GM21717 (cell line): Measurements from ENCODE around the gene DPP6.

Experiments used
- ATAC-seq: cut with Tn5 transposase; IDR thresholded peaks from one replicate; pipeline ENCODE4 v1.9.1; 2021; ENCODE audit warnings: mild to moderate bottlenecking, moderate library complexity; ENCODE audit not compliant: unreplicated experiment

Gene DPP6

DNA sequence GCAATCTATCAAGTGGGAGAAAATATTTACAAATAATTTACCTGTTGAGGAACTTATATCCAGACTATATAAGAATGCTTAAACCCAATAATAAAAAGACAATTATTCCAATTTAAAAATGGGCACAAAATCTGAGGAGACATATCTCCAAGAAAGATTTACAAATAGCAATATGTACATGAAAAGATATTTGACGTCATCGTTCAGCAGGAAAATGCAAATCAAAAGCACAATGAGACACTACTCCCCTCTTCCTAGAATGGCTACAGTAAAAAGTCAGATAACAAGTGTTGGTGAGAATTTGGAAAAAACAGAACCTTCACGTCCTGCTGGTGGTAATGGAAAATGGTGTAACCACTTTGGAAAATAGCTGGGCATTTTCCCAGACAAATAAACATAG is 457.0 kb downstream of the DPP6 start:
- ATAC-seq: no peak

DNA sequence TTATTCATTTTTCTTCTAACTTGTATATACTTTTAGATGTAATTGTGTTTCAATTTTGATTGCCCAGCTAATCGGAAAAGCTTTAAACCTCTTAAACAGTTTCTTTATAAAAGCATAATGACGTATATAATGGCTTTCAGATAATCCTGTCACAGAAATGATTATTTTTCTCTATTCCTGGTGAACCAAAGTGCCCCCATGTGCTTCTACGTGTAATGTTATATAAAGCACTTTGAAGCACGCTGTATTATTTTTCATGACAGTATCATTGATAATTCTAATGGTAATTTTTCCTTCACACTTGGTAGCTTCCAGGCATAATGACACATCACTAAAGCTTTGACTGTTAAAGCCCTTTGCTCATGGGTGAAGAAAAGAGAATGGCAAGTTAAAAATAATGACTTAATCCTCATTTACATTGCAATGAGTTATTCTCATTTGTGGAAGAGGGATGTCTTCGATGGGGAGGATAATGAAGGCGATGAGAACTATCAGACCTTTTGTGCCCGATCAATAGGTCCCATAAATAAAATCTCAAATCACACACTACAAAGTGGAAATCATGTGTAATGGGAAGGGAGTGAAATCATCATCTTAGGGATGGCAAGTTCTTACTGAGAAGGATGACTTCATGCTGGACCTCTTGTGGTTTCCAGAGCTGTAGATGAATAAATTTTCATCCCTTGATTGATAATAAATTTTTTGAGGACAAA is 460.1 kb downstream of the DPP6 start:
- no peak for ATAC-seq

DNA sequence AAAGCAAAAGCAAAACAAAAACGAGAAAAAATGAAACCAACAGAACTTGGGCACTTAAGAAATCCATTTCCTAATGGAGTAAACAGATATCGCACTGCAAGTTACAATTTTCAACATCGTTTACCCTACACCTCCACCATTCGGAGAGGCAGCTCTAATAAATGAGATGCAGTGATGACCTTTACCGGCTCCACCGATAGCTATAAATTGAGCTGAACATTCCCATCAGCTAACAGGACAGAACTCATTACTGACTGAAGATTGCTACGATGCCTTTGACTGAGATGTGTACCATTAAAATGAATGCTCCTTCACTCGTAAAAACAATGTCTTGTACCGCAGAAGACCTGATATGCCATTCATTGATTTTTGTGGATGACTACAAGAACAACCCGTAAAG is 465.6 kb downstream of the DPP6 start:
- ATAC-seq: no peak

DNA sequence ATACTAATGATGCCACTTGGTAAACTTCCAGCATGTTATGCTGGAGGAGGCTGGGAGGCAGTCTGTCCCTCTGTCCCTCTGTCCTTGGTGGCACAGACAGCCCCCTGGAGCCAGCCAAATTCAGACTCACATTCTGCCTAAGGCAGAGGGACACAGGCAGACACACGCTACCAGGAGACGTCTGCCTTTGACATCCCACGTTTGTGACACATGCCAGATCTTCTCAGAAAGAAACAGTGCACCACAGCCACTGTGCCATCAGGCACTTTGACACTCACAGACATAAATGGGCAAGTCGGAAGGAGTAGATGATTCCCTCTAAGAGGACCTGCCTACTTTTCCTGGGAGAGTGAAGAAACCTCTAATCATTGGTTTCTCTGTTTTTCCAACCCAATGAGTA is 467.0 kb downstream of the DPP6 start:
- ATAC-seq: no peak

DNA sequence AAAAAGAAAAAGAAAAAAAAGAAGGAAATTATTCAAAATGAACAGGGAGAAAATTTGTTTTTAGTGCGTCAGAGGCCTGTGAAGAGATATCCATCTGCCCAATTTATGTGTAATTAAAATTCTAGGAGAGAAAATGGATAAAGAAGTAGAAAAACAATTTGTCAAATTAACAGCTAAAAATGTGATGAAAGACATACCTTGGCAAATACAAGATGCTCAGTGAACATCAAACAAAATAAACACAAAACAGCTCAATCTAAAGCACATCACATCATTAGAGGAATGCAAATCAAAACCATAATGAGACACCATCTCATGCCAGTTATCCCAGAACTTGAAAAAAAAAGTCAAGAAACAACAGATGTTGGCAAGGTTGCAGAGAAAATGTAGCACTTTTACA is 477.9 kb downstream of the DPP6 start:
- ATAC-seq: no peak

DNA sequence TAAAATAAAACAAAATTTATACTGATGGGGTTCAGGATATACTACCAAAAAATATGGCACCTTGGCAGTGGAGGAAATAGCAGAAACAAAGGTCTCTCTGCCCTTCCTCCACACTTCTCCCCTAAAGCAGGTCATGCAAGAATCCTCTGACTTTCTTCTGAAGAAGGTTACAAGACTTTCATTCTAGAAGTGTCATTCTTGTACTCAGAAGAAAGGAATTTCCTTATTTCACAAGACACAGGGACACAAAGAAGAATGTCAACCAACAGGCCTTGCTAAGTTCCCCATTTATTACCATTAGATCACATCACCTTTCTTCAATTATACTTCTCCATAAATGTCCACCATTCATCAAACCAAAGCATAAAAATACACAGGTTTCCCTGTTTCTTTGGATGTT is 480.6 kb downstream of the DPP6 start:
- no peak for ATAC-seq

DNA sequence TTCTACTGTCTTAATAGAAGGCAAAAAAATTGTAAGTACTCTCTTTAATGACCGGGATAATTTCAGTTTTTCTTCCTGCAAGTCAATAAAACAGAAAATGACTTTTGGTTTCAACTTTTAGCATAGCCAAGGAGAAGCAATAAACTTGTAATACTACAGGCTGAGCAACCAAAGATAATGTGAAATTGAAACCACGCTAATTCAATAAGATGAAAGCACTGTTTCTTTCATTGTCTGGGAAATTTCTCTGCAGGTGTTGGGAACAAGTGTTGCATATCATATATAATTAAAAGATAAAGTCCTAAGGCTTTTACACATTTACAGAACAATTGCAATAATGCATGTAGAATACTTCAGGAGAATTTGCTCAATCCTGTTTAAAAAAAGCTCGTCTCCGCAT is 488.4 kb downstream of the DPP6 start:
- ATAC-seq: no peak

DNA sequence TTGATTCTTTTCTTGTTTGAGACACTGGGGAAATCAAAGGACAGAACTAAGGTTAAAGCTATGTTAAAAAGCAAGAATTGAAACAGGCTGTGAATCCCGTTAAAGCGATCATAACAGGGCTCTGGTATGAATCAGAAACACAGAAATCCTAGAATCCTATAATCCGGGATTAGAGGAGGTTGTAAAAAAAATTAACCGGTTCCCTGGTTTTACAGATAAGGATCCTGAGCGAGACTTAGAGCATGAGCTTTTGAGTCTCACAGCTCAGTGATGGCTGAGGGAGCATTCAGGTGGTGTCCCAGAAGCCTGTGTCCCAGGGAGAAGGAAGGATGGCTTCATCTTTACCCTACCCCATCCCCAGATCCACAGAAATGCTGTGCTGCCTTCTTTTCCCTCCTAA is 489.4 kb downstream of the DPP6 start:
- ATAC-seq: no peak

DNA sequence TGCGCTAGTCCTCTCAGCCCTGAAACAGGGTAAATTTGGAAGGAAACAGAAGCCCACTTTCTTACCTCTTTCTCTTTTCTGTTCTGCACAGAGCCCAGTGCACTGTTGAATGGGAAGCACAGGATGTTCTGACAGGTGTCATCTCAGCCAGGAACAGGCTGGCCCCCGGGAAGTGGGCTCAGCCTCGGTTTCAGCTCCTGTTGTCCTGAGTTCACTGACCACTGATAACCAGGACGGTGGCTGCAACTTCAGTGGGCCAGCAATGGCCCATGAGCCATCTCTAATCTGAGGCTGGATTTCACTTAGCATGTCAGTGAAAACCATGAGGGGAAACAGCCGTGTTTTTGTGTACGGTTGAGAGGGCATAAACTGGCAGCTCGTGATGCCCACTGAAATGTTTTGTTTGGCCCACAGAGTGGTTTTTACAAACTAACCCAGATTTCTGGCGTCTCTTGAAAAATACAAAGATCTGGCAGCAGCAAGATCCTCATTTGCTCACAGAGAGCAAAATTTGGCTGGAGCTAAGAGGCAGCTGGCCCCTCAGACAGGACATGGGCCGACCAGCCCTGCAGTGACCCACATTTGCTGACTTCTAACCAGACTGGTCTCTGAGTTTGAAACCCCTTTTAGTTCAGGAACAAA is 494.9 kb downstream of the DPP6 start:
- no peak for ATAC-seq

DNA sequence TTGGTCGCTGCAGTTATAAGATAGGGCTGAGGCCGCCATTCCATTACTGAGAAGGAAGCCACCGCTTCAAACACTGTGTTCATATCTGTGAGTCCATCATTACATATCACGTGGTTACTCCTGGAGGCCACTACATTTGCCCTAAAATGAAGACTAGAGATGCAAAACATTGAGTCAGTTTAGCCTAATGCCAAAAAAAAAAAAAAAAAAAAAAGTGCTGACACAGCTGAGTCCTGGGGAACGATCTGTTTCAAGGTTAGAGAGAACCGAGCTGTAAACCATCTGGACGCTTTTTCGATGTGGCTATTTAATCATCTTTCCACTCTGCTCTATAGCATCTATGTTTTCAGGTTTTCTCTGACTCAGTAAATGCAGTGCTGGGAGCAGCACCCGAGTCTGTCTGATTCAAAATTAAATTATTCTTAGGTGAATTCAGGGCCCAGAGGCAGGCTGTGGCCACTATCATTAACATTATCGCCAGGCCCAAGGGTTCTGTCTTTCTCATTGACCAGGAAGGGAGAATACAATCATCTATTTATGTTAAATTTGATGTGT is 501.6 kb downstream of the DPP6 start:
- no peak for ATAC-seq

DNA sequence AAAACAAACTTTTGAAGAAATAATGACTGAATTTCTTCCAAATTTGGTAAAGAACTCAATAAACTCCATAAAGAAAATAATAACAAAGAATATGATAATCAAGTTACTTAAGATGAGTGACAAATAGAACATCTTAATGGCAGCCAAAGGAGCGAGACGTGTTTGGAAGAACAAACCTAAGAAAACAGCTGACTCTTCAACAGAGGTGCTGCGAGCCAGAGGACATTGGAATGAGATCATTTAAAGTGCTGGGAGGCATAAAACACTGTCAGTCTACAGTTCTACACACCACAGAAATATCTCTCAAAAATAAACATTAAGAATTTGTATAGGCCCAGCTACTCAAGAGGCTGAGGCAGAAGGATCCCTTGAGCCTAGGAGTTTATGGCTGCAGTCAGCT is 507.3 kb downstream of the DPP6 start:
- no peak for ATAC-seq

DNA sequence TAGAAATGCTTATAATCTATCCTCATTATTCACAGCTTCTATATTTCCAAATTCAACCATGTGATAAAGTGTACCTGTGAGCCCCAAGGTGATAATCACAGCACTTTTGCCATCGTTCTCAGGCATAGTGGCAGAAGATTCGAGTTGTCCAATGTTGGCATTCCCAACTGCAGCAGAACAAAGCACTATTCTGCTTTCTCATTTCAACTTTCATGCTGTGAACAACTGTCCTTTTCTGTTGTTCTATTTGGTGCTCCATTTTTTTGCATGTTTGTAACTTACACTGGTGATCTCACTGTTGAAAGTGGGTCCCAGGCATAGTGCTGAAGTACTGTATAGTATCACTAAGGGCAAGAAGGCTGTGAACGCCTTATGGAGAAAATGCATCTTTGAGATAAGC is 512.5 kb downstream of the DPP6 start:
- ATAC-seq: no peak

DNA sequence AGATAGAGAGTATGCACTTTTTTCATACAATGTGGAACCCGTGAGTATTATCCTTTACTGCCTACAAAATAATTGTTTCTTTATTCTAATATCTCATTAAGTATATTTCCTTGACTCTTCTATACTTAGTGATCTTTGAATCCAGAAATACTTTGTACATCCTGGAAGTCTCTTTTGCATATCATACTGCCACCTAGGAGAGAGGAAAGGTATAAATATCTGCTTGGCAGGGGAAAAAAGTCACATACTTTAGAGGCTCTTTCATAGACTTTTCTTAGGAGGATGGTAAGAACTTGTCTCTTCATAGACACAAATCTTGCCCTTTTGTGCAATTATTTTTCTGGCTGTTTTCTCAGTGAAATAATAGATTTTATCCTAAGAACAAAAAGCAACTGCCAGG is 514.7 kb downstream of the DPP6 start:
- no peak for ATAC-seq

DNA sequence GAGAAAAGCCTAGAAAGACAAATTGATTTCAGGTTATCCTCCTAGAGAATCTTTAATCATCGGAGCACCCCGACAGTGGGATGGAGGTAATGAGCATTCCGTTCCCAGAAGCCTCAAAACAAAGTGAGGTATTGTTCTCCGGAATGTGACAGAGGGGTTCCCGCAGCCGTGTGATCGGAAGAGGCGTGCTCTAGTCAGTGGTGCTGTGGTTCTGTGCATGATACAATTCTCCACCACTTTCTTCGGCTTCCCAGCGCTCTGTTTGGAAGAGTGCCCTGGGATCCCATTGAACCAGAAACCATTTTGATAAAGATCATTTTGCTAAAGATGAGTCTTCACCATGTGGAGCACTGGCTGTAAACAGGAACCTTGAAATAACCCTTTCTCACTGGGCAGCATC is 516.1 kb downstream of the DPP6 start:
- no peak for ATAC-seq

DNA sequence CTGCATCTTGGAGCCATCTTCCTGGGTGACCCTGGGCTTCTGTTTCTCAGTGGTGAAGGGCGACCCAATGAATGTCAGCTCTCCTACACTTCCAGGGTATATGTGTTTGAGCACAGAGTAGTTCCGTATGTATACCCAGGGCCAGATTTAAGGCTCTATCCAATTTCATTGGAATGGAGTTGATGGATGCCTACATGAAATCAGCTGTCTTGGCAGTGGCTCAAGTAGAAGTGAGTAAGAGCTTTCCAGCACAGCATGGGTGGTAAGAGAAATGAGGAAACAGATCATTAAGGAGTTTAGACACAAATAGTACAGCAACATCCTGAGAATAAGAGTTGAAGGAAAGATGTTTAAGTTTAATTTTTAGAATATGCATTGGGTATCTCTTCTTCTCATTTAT is 517.7 kb downstream of the DPP6 start:
- no peak for ATAC-seq

DNA sequence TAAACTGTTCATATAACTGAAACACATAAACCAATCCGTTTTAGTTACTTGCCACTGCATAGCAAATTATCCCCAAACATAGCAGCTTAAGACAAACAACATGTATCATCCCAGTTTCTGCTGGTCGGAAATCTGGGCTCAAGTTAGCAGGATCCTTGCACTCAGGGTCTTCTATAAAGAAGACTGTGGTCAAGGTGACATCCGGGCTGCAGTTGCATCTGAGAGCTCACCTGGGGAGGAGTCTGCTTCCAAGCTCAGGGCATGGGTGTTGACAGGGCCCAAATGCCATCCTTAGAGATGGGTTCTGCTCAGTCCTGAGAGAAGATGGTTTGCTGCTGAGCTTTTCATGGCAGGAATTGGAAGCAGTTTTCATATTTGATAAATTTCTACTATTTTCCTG is 519.6 kb downstream of the DPP6 start:
- no peak for ATAC-seq

DNA sequence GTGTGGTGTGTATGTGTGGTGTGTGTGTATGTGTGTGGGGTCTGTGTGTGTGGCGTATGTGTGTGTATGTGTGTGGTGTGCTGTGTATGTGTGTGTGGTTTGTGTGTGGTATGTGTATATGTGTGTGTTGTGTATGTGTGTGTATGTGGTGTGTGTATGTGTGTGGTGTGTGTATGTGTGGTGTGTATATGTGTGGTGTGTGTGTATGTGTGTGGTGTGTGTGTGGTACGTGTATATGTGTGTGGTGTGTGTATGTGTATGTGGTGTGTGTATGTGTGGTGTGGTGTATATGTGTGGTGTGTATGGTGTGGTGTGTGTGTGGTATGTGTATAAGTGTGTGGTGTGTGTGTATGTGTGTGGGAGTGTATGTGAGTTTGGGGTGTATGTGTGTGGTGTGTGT is 522.0 kb downstream of the DPP6 start:
- ATAC-seq: no peak

DNA sequence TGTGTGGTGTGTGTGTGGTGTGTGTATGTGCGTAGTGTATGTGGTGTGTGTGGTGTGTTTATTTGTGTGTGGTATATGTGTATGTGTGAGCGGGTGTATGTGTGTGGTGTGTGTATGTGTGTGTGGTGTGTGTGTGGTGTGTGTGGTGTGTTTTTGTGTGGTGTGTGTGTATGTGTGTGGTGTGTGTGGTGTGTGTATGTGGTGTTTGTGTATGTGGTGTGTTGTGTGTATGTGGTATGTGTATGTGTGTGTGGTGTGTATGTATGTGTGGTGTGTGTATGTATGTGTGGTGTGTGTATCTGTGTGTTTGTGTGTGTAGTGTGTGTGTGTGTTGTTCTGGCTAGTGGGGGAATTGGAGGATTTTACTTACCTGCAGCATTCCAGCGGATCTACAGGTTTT is 523.3 kb downstream of the DPP6 start:
- no peak for ATAC-seq

DNA sequence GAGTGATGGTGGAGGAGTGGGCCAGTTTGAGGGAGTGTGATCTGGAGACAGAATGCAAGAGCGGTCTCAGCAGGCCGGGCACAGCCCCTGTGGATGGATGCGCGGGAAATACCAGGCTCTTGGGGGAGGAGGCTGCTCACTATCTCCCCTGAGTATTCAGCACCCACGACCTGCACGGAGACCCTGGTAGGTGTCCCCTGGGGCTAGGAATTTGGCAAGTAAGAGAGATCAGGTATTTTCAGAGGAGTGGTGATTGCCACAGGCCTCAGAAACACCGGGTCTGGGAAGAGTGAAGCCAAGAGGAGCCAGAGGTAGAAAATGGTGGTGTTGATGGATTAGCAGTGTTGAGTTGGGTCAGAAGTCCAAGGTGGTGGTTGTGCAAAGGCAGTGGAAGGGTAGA is 524.4 kb downstream of the DPP6 start:
- ATAC-seq: no peak

DNA sequence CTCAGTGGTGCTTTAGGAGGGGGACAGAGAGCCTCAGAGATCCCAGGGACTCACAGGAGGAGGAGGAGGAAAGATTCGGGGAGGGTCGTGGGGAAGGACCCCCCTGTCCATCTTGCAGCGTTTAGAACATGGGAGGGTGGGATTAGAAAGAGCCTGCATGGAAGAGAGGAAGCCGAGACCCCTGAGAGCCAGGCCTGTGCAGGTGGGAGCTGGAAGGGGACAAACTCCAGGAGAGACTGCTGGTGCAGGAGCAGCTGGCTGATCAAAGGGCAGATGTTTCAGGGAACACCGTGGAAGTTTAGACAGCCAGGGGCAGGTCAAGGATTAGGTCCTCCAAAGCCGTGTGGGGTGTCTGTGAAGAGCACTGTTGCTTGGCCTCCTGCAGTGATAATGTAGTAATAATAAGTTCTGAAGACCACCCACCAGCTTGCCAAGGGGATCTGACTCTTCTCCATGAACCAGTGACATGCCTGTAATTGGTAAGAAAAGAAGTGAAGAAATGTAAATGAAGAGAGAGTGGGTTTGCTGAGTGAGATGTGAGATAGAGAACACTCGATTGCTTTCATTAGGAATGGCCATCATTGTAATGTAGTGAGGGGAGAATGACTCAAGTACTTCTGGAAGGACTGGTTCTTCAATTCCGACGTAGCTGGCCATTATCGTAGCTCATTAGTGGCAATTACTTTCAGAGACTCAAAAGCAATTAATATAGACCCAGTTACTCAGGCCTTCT is 525.1 kb downstream of the DPP6 start:
- no peak for ATAC-seq

DNA sequence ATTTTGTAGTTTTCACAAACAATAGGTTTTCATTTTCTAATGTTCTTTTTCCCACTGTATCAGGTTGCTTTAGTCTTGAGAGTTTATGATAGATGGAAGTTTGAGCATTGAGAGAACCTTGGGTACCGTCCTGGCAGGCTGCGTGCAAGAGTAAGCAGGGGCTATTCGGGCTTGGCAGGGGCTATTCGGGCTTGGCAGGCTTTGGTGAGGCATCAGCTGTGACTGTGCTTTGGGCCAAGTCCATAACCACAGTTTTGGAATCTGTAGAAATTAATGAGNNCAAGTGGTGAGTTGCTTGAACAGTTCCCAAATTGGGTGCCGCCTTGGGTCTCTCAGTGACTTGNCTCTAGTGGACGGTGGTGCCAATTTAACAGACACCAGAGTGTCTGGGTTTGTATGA is 526.1 kb downstream of the DPP6 start:
- no peak for ATAC-seq

DNA sequence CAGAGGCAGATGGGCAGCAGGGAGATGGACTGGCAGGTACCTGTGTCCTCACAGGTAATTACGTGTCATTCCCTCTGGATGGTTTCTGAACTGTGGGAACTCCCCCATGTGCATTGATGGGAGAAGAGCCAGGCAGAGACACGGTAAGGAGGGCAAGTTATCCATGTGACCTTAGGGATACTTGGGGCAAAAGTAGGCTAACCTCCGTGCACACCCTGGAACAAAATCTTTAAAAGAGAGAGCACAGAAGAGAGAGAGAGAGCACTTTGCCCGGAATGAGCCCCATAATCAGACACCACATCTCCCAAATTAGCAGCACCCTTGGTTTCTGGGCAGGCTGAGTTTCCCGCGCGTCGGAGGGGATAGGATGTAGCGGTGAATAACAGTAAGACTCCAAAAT is 527.5 kb downstream of the DPP6 start:
- ATAC-seq: no peak
